ENCODE measurements around the gene USP49.

- TF ChIP-seq CTCF (IDR thresholded peaks at IDR 0.05) = no peak
- no peak for TF ChIP-seq POLR2A (IDR thresholded peaks at IDR 0.05)
Observed at GRCh38 chr6:41931792-41932191, 36.6 kb upstream of the USP49 start.

Data from heart left ventricle (tissue), 13 donors.